H9 (cell line): ENCODE results near the gene ZNF546. TPM values are rescaled to one million over a fixed set of nuclear protein-coding genes. Genes with fewer than 3 reads are reported as not detected.

Experiments used
- DNase-seq: peaks from one replicate; pipeline ENCODE4 v3.0.0-alpha.2; 2017
- H2AFZ ChIP-seq: one replicate; pipeline ENCODE4 v1.6.1; 2013; ENCODE audit warnings: mild to moderate bottlenecking, low read length, control low read depth, moderate library complexity
- H2AK5ac ChIP-seq: 2 replicates; pipeline ENCODE4 v1.6.1; 2013; ENCODE audit warnings: low read length, control low read depth, mixed read lengths; ENCODE audit not compliant: insufficient read length
- H2BK120ac ChIP-seq: one replicate; pipeline ENCODE4 v1.6.1; 2013; ENCODE audit warnings: low read depth, mild to moderate bottlenecking, low read length, control low read depth, inconsistent platforms; ENCODE audit not compliant: poor library complexity, severe bottlenecking
- H2BK12ac ChIP-seq: 2 replicates; pipeline ENCODE4 v1.6.1; 2013; ENCODE audit warnings: low read length, control low read depth, mixed read lengths, low read depth; ENCODE audit not compliant: insufficient read length
- H2BK15ac ChIP-seq: 2 replicates; pipeline ENCODE4 v1.6.1; 2013; ENCODE audit warnings: low read depth, low read length, control low read depth
- H2BK20ac ChIP-seq: one replicate; pipeline ENCODE4 v1.6.1; 2013; ENCODE audit warnings: low read depth, mild to moderate bottlenecking, low read length, control low read depth, inconsistent platforms; ENCODE audit not compliant: poor library complexity, severe bottlenecking
- H2BK5ac ChIP-seq: 2 replicates; pipeline ENCODE4 v1.6.1; 2013; ENCODE audit warnings: low read length, control low read depth, mixed read lengths; ENCODE audit not compliant: insufficient read length
- H3K14ac ChIP-seq: 2 replicates; pipeline ENCODE4 v1.6.1; 2013; ENCODE audit warnings: low read length, control low read depth; ENCODE audit not compliant: insufficient read depth
- H3K18ac ChIP-seq: 2 replicates; pipeline ENCODE4 v1.6.1; 2013; ENCODE audit warnings: low read depth, mild to moderate bottlenecking, mixed read lengths, low read length, control low read depth; ENCODE audit not compliant: insufficient read length
- H3K23ac ChIP-seq: 2 replicates; pipeline ENCODE4 v1.6.1; 2013; ENCODE audit warnings: low read length, control low read depth, mixed read lengths, low read depth; ENCODE audit not compliant: insufficient read length
- H3K23me2 ChIP-seq: 2 replicates; pipeline ENCODE4 v1.6.1; 2013; ENCODE audit warnings: low read depth, mild to moderate bottlenecking, mixed read lengths, low read length, control low read depth; ENCODE audit not compliant: insufficient read length, poor library complexity, severe bottlenecking
- H3K27ac ChIP-seq: 2 replicates; pipeline ENCODE4 v1.5.1; 2013; ENCODE audit warnings: low read length, control low read depth, mixed read lengths, low read depth; ENCODE audit not compliant: insufficient read length
- H3K27me3 ChIP-seq: 2 replicates; pipeline ENCODE4 v1.6.1; 2013; ENCODE audit warnings: low read length, control low read depth, inconsistent platforms; ENCODE audit not compliant: insufficient read depth
- H3K4ac ChIP-seq: 2 replicates; pipeline ENCODE4 v1.6.1; 2013; ENCODE audit warnings: low read depth, mild to moderate bottlenecking, control low read depth, inconsistent platforms, low read length, moderate library complexity
- H3K4me1 ChIP-seq: 2 replicates; pipeline ENCODE4 v1.6.1; 2013; ENCODE audit warnings: low read length, control low read depth, inconsistent platforms; ENCODE audit not compliant: insufficient read depth
- H3K4me2 ChIP-seq: 2 replicates; pipeline ENCODE4 v1.6.1; 2013; ENCODE audit warnings: low read length, control low read depth, mixed read lengths; ENCODE audit not compliant: insufficient read length, insufficient read depth
- H3K56ac ChIP-seq: 2 replicates; pipeline ENCODE4 v1.6.1; 2013; ENCODE audit warnings: low read depth, mild to moderate bottlenecking, mixed read lengths, low read length, control low read depth; ENCODE audit not compliant: insufficient read length
- H3K79me1 ChIP-seq: 2 replicates; pipeline ENCODE4 v1.6.1; 2013; ENCODE audit warnings: low read depth, mild to moderate bottlenecking, moderate library complexity, low read length, control low read depth, inconsistent platforms; ENCODE audit not compliant: insufficient read depth, poor library complexity, severe bottlenecking
- H3K79me2 ChIP-seq: 2 replicates; pipeline ENCODE4 v1.6.1; 2013; ENCODE audit warnings: low read length, control low read depth, inconsistent platforms; ENCODE audit not compliant: insufficient read depth
- H3K9ac ChIP-seq: 2 replicates; pipeline ENCODE4 v1.6.1; 2013; ENCODE audit warnings: low read length, control low read depth, mixed read lengths; ENCODE audit not compliant: insufficient read length; ENCODE audit errors: extremely low read depth
- H3K9me3 ChIP-seq: one replicate; pipeline ENCODE4 v1.6.1; 2013; ENCODE audit warnings: low read depth, low read length, inconsistent platforms; ENCODE audit not compliant: control insufficient read depth
- H3T11ph ChIP-seq: one replicate; pipeline ENCODE4 v1.6.1; 2013; ENCODE audit warnings: mild to moderate bottlenecking, low read length, control low read depth, inconsistent platforms
- H4K20me1 ChIP-seq: one replicate; pipeline ENCODE4 v1.6.1; 2013; ENCODE audit not compliant: control insufficient read depth, insufficient read length, insufficient read depth
- H4K5ac ChIP-seq: 2 replicates; pipeline ENCODE4 v1.6.1; 2013; ENCODE audit warnings: low read depth, mild to moderate bottlenecking, mixed read lengths, low read length, control low read depth; ENCODE audit not compliant: insufficient read length
- H4K8ac ChIP-seq: replicated peaks from 2 replicates; pipeline ENCODE4 v1.6.1; 2013; ENCODE audit warnings: low read length, control low read depth, mixed read lengths, low read depth; ENCODE audit not compliant: insufficient read length
- H4K91ac ChIP-seq: 2 replicates; pipeline ENCODE4 v1.6.1; 2013; ENCODE audit warnings: low read depth, mild to moderate bottlenecking, moderate library complexity, mixed read lengths, low read length, control low read depth; ENCODE audit not compliant: insufficient read length
- H3K27ac Mint-ChIP-seq, 3 experiments: 2 replicates in 2 of 3; 3 replicates in 1 of 3; pipeline ENCODE4 v1.8.0; 2020 to 2021; ENCODE audit warnings: mixed read lengths in 3 of 3, mild to moderate bottlenecking in 1 of 3, moderate library complexity in 1 of 3
- H3K27me3 Mint-ChIP-seq: 2 replicates; pipeline ENCODE4 v1.8.0; 2021; ENCODE audit warnings: low read depth, mild to moderate bottlenecking, moderate library complexity, mixed read lengths
- H3K36me3 Mint-ChIP-seq, 3 experiments: 2 replicates in 2 of 3; 3 replicates in 1 of 3; pipeline ENCODE4 v1.8.0; 2020 to 2021; ENCODE audit warnings: low read depth in 3 of 3, mixed read lengths in 3 of 3; ENCODE audit not compliant: insufficient read depth in 1 of 3
- H3K4me1 Mint-ChIP-seq, 2 experiments: 2 replicates each; pipeline ENCODE4 v1.8.0; 2020; ENCODE audit warnings: mixed read lengths in 2 of 2
- H3K4me3 Mint-ChIP-seq, 2 experiments: 2 replicates in 1 of 2; 3 replicates in 1 of 2; pipeline ENCODE4 v1.8.0; 2020 to 2021; ENCODE audit warnings: mild to moderate bottlenecking in 2 of 2, mixed read lengths in 2 of 2, moderate library complexity in 1 of 2
- H3K9me3 Mint-ChIP-seq, 2 experiments: 2 replicates in 1 of 2; 3 replicates in 1 of 2; pipeline ENCODE4 v1.8.0; 2020; ENCODE audit warnings: mild to moderate bottlenecking in 2 of 2, mixed read lengths in 2 of 2, moderate library complexity in 1 of 2
- WGBS: extraction: QIAGEN DNeasy Blood & Tissue Kit; methylation state at CpG from one replicate; pipeline ENCODE4 v1.1.7; 2013; ENCODE audit warnings: missing lambda C conversion rate, low lambda C conversion rate, mixed read lengths; ENCODE audit not compliant: insufficient read length; ENCODE audit errors: extremely low coverage; 5-methylcytosine and 5-hydroxymethylcytosine counted together
- total RNA-seq: library from RNA; stranded (reverse); gene quantifications from 2 replicates; pipeline ENCODE4 v1.2.1, GENCODE V29; 2021
- TF ChIP-seq, protein P1 (sequence below): fragments of 200-600 bp; sonication (generic); conservative IDR thresholded peaks from 3 replicates; pipeline ENCODE4 v1.8.0; 2021; ENCODE audit warnings: antibody characterized with exemption, mild to moderate bottlenecking

ZNF546 gene
- total RNA-seq, 1 experiment from 2014 or later, result 1.7 TPM

DNA sequence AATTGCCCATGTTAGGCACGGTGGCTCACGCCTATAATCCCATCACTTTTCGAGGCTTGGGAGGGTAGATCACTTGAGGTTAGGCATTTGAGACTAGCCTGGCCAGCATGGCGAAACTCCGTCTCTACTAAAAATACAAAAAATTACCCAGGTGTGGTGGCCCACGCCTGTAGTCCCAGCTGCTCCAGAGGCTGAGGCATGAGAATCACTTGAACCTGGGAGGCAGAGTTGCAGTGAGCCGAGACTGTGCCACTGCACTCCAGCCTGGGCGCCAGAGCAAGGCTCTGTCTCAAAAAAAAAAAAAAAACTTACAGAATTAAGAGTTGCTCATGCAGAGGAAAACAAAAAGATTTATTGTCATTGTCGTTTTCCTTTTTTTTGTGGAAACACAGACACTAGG lies 29.3 kb upstream of the ZNF546 start:
- Histone ChIP-seq H3K4me1 (peaks cover 7% of the 10 kb centered on the region; the same call in 1 of the 2 replicates), H3K9ac (no peak overlapping the region), H3K14ac (no peak overlapping the region), H3K27me3 (no peaks in the 10 kb centered on the region; the same call in none of the 2 replicates), H2AFZ (no peak overlapping the region), H3T11ph (no peak overlapping the region), H4K20me1 (no peaks in the 10 kb centered on the region), H3K27ac (no peak overlapping the region), H3K18ac (no peak overlapping the region), H2BK5ac (no peak overlapping the region), H3K23ac (no peak overlapping the region), H3K79me1 (peaks cover 5% of the 10 kb centered on the region), H2BK12ac (no peak overlapping the region), H3K79me2 (peaks cover 8% of the 10 kb centered on the region; the same call in 1 of the 2 replicates), H3K4ac (no peak overlapping the region), H2BK15ac (no peak overlapping the region), H2BK120ac (no peak overlapping the region), H3K23me2 (peaks cover 4% of the 10 kb centered on the region), H2AK5ac (no peak overlapping the region), H4K91ac (no peak overlapping the region), H3K56ac (no peak overlapping the region), H4K5ac (no peak overlapping the region), H3K9me3 (no peaks in the 10 kb centered on the region), H2BK20ac (no peak overlapping the region), H3K4me2 (no peak overlapping the region), H4K8ac (no peak overlapping the region)
- H3K27ac Mint-ChIP-seq, result no peak overlapping the region
- peaks cover 14 to 18% of the 10 kb centered on the region in 2 experiments for H3K4me1 Mint-ChIP-seq
- DNase-seq, result no peak
- WGBS, result no CpG with 5 or more reads among the region's 9 CpGs
- no peaks in the 10 kb centered on the region; the same call in 1 of the 2 replicates for H3K27me3 Mint-ChIP-seq
- H3K9me3 Mint-ChIP-seq, result 0 out of 5 replicates have a peak, but pooled peaks cover 0 to 4% of the 10 kb centered on the region in 2 experiments
- TF ChIP-seq, protein P1, sequence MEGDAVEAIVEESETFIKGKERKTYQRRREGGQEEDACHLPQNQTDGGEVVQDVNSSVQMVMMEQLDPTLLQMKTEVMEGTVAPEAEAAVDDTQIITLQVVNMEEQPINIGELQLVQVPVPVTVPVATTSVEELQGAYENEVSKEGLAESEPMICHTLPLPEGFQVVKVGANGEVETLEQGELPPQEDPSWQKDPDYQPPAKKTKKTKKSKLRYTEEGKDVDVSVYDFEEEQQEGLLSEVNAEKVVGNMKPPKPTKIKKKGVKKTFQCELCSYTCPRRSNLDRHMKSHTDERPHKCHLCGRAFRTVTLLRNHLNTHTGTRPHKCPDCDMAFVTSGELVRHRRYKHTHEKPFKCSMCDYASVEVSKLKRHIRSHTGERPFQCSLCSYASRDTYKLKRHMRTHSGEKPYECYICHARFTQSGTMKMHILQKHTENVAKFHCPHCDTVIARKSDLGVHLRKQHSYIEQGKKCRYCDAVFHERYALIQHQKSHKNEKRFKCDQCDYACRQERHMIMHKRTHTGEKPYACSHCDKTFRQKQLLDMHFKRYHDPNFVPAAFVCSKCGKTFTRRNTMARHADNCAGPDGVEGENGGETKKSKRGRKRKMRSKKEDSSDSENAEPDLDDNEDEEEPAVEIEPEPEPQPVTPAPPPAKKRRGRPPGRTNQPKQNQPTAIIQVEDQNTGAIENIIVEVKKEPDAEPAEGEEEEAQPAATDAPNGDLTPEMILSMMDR, result no peak
- H3K4me3 Mint-ChIP-seq, result no peak overlapping the region
- H3K36me3 Mint-ChIP-seq, result peaks cover 12 to 15% (median 13%) of the 10 kb centered on the region in 3 experiments; a peak in 6 of 7 replicates
